HS-27A (cell line): ENCODE measurements around the gene STOML1.

Source experiments
- DNase-seq: peaks from one replicate; pipeline ENCODE4 v3.0.0-alpha.2; 2012; ENCODE audit warnings: low read depth, missing footprints

The STOML1 gene

GRCh38 chr15:74019734-74020133, 27.6 kb upstream of the STOML1 start:
- DNase-seq, result no peak

GRCh38 chr15:74013374-74013894, 21.3 kb upstream of the STOML1 start:
- no peak for DNase-seq

DNA sequence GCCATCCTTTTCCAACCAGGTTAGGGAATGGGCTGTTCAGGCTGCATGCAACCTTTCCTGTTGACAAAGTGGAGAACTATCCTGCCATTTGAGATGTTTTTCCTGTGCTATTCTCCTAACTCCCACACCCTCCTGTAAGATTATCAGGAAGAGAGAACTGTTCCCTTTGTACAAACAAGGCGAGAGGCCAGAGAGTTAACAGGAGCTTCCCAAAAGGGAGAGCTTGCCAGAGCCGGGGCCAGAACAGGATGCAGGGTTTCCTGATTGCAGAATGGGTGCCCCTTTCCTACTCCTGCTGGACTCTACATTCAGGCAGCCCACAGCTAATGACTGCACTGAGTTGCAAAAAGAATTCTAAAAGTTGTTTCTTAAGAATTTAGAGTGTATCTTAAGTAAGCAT, 19.5 kb upstream of the STOML1 start:
- DNase-seq, result no peak

DNA sequence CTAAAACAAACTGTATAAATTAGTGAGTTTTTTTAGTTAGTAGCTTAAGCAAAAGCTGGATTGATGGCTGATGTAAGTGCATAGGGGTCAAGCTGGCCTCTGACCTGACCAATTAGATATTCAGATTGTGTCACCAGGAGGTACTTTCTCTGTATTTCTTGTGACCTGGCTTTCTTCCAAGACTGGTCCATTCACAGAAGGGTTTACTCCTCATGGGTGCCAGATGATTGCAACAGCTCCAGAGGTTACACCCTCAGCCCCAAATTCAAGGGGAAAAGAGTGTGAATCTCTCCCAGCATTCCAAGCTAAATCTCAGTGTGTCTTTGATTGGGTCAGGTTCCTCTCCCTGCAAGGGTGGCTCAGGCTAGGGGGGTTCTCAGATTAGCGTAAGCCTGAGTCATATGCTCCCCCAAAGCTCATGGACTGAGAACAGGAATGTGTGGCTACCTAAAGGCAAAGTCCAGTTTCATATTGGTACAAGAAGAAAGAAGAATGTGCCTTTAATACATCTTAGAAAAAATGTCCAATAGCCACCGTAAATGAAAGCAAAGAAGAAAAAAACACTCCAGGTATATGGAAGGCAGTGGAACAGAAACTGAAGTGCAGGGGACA, 18.9 kb upstream of the STOML1 start:
- no peak for DNase-seq

DNA sequence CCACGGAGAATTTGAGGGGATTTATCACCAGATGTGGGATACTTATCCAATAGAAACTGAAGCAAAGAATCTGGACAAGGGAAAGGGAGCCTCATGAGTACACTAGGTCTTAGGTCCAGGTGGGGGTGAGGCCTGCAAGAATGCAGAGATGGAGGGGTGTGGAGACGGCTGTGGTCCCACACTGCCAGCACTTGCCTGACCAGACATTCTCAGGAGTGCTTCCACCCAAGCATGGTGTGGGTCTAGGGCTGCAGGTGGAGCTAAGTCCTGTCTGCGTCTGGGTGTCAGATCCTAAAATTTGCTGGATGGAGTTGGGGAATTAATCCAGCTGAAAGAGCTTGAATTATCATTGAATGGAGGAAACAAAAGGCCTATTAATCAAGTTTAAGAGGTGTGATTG, 16.8 kb upstream of the STOML1 start:
- DNase-seq, result no peak

DNA sequence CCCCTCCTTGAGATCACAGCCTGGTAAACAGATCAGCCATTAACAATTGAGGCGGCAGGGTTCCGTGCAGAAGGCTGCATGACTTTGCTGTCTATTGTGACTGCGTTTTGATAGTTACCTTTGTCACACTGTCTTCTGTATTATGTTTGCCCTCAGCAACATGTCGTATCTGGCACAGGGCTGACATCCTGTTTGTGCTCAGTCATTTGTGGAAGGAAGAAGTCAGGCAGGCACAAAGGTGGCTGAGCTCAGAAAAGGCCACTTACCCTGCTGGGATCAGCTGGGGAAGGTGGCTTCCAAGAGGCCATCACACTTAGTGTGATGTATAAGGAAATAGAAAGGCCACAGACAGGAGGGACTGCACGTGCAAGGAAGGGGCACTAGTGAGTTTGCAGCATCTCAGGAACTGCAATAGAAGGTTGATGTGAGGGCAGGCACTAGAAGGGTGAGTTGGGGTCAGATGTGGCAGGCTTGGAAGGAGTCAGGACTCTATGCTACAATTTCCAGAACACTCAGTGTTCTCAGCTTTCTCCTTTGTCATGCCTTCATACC, 15.8 kb upstream of the STOML1 start:
- DNase-seq, result no peak

- DNase-seq, result no peak
These were observed 14.9 kb upstream of the STOML1 start for GRCh38 chr15:74006774-74007639.

DNA sequence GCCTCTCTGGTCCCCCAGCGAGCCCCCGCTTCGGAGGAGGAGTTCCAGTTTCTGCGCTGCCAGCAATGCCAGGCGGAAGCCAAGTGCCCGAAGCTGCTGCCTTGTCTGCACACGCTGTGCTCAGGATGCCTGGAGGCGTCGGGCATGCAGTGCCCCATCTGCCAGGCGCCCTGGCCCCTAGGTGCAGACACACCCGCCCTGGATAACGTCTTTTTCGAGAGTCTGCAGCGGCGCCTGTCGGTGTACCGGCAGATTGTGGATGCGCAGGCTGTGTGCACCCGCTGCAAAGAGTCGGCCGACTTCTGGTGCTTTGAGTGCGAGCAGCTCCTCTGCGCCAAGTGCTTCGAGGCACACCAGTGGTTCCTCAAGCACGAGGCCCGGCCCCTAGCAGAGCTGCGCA, 5.9 kb upstream of the STOML1 start:
- DNase-seq, result no peak

GRCh38 chr15:73996939-73997338, 4.8 kb upstream of the STOML1 start:
- DNase-seq, result no peak

DNA sequence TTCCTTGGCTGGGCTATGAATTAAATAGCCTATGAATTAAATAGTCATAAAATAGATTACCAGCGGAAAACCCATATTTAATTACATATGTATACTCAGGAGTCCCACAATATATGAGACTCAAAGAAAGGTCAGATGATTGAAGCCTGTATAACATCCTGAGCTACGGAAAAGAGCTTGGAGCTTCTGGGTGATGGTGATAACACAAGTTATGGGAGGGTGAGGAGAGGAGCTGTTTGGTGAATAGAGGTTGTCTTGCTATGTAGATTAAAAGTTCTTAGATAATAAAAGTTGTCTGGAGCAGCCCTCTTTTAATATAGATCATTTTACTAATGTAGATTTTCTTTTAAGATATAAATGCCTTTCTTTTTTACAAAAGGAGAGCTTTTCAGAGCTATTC, 4.2 kb upstream of the STOML1 start:
- DNase-seq, result no peak

GRCh38 chr15:73994912-73995622, 3.0 kb upstream of the STOML1 start:
- no peak for DNase-seq

- peak; percentile 91 for DNase-seq
These were observed 2.4 kb upstream of the STOML1 start, which contains the start of gene PML for GRCh38 chr15:73994413-73994883. PML (plus strand) TSS chr15:73994716; CDS start chr15:73994813, 97 bp downstream.

DNA sequence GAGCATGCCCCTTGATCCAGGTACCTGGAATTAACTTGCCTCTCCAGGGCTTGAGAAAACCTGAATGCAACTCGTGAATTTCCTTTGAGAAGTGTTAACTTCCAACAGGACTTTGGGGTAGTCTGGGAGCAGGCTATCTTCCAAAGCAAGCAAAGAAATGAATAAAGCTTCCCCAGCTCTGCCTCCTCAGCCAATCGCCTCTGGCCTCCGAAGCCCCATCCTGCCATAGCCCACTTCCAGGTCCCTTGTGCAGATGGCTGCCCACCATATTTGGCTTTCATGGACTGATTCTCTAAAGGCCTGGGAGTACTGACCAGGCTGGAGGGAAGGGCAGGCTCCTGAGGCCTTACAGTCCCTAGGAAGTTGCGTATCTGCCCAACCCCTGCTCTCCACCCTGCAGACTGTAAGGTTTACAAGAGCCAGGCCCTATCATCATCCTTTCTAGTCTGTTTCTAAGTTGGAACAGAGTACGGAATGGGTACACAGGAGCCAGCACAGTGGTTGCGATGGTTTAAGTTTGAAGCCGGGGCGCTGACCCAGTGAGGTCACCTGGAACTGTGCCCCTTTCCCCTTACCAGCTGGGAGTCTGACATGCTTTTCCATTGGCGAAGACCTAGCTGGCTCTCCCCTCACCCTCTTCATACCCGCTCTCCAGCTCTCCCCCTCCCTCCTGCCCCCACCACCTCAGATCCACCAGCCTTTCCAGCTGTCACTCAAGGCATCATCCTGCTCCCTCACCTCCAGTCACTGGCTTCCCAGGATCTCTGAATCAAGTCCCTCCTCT, 1.3 kb upstream of the STOML1 start:
- no peak for DNase-seq

DNA sequence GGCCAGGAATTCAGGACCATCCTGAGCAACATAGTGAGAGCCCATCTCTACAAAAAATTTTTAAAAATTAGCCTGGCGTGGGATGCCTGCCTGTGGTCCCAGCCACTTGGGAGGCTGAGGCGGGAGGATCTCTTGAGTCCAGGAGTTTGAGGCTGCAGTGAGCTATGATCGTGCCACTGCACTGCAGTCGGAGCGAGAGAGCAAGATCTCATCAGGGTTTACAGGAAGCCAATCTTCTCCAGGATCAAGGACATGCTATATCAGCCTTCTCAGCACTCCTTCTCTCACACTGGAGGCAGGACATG, 451 bp upstream of the STOML1 start:
- no peak for DNase-seq

GRCh38 chr15:73991260-73991659, 835 bp downstream of the STOML1 start:
- DNase-seq, result no peak

GRCh38 chr15:73990250-73991005, 1.7 kb downstream of the STOML1 start:
- no peak for DNase-seq

- peak; percentile 64 for DNase-seq
These were observed 2.9 kb downstream of the STOML1 start for GRCh38 chr15:73989001-73989798.

- no peak for DNase-seq
These were observed 3.6 kb downstream of the STOML1 start for GRCh38 chr15:73988445-73988969.

DNA sequence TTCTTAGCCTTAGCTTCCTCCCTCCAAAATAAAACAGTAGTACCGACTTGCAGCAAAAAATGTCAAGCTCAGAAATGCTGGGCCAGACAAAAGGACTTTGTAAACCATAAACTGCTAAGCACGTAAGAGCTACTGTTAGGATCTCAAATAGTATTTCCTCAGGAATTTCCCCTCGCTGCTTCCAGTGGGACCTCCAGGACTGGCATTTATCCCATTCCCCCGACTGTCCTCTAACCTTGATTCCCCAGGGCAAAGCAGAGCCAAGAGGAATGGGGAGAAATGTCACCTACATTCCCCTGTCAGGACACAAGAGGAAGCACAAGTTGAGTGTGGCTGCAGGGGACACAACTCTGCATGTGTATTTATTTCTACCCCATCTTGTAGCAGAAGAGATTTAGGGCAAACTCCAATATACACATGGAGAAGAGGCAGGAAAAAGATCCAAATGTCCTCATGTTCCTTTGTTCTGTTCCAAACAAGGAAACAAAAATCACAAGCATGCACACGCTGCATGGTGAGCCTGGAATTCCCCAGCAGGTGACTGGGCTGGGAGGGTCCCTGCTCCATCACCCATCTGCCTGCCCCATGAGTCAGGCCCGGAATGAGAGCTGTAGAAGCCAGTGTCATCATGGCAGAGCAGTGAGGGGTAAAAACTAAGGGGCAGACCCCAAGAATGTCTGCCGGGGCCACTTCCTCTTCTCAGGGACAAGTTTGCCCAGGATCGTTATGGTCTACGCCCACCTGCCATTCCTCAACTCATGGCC, 4.2 kb downstream of the STOML1 start:
- no peak for DNase-seq
